ENCODE results near the gene RBM20.

Gene RBM20

GRCh38 chr10:110790913-110791506 lies 146.9 kb downstream of the RBM20 start:
- no peak for DNase-seq

- no peak for DNase-seq
These were observed 147.5 kb downstream of the RBM20 start for GRCh38 chr10:110791541-110792073.

GRCh38 chr10:110792476-110793125 lies 148.5 kb downstream of the RBM20 start:
- DNase-seq = no peak

GRCh38 chr10:110793128-110793812 lies 149.1 kb downstream of the RBM20 start:
- no peak for DNase-seq

DNA sequence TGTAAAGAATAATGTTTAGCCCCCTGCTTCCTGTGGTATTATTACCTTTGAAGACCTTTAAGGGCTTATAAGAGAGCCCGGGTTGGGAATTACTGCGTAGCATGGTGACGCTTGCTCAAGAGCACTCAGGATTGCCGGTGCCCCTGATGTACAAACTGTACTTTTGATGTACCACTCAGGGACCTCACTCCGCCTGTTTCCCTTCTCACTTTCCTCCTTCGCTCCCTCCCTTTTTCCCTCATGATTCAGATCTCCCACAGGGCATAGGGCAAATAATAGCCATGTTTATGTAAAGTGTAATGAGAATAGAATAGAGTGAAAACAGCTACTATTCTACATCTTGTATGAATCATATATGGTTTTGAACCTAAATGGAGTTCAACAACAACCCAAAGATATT lies 149.8 kb downstream of the RBM20 start:
- no peak for DNase-seq

DNA sequence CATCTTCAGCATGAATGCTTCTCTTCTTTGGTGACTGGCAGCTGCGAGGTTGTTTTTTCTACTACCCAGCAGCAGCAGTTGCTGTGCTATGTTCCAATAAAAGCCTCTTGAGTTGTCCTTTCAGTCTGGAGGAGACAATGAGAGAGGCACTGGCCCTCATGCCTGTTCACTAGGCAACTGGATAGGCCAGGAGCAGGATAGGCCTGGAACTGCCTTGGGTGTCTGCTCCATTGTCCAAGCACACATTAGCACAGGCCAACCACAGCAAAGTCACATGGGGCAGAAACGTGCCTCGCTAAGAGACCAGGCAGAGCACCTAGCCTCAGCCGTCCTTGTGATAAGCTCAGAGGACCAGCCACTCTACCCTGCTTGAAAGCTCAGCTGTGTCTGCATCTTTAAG lies 150.7 kb downstream of the RBM20 start:
- DNase-seq = no peak

DNA sequence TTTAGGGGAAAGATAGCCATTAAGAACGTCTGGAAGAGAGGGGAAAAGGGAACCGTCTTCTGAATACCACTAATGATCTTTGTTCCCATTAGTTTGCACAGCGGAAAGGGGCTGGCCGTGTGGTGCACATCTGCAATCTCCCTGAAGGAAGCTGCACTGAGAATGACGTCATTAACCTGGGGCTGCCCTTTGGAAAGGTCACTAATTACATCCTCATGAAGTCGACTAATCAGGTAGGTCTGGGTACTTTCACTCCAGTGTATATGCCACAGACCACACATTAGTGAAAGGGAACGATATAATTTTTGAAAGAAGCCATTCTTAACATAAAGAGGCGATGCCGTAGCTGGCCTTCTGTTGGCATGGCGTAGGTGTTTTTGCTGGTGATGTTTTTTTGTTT lies 153.3 kb downstream of the RBM20 start:
- no peak for DNase-seq

DNA sequence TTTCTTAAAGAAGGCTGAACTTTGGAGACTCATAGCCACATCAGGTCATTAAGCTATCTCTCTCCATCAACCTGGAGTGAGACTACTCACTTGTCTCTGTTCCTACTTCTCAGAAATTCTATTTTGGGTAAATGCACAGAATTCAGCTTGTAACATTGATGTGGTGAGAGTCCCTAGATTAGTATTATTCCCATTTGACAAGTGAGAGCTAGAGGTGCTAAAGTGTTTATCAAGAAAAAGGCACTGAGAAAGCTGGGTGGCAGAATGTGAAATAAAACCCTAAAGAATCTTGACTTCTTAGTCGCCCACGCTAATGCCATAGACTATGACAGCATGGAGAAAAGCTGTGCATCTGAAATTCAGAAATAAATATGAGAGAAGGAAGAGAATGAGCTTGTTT lies 154.2 kb downstream of the RBM20 start:
- no peak for DNase-seq

DNA sequence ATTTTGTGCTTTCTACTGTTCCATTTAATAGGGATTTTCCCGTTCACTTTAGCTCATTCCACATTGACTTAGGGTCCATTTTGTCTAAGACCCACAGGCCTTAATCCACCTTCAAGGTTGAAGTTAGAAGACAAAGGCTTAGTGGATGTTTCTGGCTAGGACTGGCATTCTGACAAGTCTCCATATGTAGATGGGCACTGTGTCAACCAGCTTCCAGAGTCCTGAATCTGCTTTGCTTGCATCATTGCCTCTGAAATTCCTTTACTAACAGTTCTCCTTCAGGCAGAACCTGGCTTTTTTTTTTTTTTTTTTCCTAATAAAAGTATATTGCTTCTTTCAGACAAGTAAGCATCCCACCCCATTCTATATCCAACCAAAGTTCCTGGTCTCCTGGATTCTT lies 158.0 kb downstream of the RBM20 start:
- no peak for DNase-seq

GRCh38 chr10:110802551-110803238 lies 158.6 kb downstream of the RBM20 start:
- DNase-seq = peak; percentile 46

GRCh38 chr10:110803239-110803749 lies 159.2 kb downstream of the RBM20 start:
- no peak for DNase-seq

DNA sequence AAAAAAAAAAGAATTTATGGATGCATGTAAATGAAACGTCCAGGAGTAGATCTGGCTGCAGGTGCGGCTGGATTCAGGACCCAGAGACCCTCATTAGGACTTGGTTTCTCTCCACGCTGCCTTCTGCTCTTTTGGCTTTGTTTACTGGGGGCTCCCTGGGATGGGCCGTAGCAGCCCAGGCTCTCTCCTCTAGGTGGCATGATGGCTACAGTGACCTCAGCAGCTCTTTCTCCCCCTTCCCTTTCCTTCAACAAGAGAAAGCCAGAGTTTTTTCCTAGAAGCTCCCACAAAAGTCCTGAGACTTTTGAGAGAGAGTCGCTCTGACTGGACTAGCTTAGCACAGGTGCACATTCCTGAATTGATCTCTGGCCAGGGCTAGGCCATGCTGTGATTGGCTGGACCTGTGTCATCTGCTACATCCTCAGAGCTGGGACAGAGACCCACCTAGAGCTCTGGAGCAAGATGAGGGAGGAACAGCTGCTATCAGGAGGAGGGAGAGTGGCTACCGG lies 159.7 kb downstream of the RBM20 start:
- peak; percentile 68 for DNase-seq

GRCh38 chr10:110804376-110804775 lies 160.2 kb downstream of the RBM20 start:
- DNase-seq = no peak

- DNase-seq = no peak
These were observed 161.2 kb downstream of the RBM20 start for GRCh38 chr10:110805292-110805691.

GRCh38 chr10:110806335-110806734 lies 162.2 kb downstream of the RBM20 start:
- DNase-seq = peak; percentile 50

DNA sequence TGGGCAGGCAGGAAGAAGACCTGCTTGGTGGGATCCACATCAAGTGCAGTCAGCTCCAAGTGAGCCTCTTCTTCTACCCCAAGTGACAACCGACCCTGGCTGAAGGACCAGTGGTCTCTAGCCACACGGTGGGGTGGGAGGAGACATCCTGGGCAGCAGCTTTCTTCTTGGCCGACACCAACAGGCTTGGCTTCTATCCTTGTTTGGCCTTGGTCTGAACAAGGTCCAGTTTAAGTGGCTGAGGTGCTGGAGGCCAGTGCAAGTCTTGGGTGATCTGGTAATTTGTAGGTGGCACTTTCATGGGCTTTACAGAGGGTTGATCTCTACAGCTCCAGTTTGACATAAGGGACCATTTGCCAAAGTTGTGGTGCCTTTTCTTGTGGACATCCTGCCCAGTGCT lies 164.0 kb downstream of the RBM20 start:
- no peak for DNase-seq

DNA sequence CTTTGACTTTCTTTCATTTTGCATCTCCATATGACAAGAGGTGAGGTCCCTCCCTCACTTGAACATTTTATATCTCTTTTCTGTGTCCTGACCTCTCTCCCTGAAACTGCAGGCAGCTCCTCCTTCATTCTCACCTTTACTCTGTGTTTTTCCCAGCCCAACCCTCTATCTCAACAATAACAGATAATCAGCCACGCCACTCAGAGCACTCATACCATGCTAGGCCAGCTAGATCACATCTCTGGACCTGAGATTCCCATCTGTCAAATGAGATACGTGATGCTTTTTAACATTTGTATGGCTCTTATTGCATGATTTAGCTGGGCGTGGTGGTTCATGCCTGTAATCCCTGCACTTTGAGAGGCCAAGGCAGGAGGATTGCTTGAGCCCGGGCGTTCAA lies 164.5 kb downstream of the RBM20 start:
- no peak for DNase-seq

- no peak for DNase-seq
These were observed 166.5 kb downstream of the RBM20 start for GRCh38 chr10:110810625-110811024.

- DNase-seq = no peak
These were observed 167.8 kb downstream of the RBM20 start for GRCh38 chr10:110811791-110812581.

DNA sequence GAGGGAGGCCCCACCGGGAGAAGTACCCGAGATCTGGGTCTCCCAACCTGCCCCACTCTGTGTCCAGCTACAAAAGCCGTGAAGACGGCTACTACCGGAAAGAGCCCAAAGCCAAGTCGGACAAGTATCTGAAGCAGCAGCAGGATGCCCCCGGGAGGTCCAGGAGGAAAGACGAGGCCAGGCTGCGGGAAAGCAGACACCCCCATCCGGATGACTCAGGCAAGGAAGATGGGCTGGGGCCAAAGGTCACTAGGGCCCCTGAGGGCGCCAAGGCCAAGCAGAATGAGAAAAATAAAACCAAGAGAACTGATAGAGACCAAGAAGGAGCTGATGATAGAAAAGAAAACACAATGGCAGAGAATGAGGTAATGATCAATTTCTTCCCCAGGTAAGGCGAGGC lies 168.4 kb downstream of the RBM20 start:
- no peak for DNase-seq

GRCh38 chr10:110813743-110814472 lies 169.8 kb downstream of the RBM20 start:
- no peak for DNase-seq

All from hematopoietic multipotent progenitor cell treated with erythropoietin and hydrocortisone succinate and interleukin-3 and kit ligand, for 8 days (in vitro differentiated cells).